ENCODE data around the gene SYK.

SYK gene

DNA sequence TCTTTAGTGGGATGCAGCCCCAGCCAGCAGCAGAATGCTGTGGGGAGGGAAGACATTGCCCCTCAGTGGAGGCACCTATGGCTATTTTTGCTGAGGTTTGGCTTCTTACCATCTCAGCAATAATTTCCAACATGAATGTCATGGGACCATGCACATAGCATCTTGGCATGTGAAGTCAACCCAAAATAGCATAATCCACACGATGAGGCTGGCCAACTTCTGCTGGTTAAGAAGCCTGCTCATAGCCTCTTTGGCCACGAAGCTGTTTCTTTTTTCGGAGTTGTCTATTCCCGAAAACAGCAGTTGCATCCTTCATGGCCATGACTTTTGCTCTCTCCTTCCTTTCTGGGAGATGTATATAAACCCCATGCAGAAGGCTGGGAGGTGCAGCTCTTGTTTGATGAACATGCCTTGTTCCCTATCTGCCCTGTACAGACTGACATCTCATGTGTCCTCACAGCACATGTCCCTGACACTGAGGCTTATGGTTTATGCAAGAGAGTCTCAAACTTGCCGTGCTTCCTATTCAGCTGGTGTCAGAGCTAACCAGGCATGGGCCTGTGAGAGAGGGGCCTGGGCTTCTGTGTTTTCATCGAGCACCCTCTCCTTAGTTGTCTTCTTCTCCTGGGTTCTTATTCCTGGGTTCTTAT lies 45.3 kb downstream of the SYK start:
- DNase-seq = no peak

DNA sequence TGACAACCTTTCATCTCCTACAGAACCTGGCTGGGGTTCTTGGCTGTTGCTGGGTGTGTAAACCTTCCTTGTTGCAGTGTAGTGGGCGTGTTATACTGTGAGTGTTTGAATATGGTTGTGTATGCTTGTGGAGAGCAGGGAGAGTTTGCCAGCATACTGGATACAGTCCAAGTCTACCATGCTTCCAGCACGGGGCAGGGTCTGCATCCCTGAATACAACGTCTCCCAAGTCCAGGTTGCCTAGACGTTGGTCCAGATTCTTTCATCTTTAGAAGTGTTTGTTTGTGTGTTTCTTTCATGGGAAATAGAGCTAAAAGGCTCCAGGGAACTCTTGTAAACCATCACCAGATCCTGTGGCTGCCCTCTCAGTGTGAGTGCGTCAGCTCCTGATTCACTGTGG lies 46.4 kb downstream of the SYK start:
- DNase-seq = no peak

DNA sequence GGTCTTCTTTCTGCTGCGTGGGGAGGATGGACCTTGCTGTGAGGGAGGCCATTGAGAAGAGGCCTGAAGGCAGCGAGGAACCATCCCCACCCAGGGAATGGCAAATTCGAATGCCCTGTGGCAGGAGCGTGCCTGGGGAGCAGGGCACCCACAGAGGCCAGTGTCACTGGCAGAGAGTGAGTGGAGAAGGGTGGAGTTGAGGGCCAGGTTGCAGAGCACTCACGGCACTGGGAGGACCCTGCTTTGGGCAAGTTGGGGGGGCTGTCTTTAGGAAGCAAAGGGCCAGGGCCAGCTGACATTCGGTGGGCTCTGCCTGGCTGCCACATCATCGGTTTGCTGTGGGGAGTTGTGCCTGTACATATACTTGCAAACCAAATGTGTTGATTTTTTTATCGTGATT lies 47.2 kb downstream of the SYK start:
- DNase-seq = no peak

DNA sequence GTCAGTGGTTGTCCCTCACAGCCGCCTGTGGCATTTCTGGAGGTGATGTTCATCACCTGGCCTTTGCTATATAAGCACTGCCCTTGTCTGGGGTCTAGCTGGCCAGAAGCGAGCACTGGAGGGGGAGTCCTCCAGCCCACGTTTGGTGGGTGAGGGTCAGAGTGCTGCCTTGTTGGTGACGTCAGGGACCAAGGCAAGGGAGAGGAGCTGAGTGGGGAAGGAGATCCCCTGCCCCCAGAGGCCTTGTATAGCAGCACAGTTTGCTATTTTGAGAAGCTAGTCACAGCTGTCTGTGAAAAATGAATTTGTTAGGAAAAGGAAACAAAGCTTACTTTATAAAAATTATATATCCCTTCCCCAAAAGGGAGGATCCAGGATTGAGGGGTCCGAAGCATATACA lies 49.8 kb downstream of the SYK start:
- no peak for DNase-seq

DNA sequence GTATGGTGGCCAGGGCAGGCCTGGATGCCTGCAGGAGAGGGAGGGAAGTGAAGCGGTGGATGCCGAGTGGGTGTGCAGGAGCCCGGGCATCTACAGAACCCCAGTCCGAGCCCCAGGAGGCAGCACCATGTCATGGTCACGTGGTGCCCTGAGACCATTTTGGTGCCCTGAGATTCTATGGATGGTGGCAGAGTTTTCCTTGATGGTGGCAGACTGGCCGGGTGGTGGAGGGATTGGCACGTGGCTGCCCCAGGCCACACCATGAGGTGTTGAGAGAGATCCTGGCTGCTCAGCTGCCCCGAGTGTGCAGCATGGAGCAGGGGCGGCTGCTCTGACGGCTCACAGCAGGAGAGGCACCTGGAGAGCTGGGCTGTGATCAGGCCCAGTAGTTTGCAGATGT lies 52.3 kb downstream of the SYK start:
- DNase-seq = no peak

DNA sequence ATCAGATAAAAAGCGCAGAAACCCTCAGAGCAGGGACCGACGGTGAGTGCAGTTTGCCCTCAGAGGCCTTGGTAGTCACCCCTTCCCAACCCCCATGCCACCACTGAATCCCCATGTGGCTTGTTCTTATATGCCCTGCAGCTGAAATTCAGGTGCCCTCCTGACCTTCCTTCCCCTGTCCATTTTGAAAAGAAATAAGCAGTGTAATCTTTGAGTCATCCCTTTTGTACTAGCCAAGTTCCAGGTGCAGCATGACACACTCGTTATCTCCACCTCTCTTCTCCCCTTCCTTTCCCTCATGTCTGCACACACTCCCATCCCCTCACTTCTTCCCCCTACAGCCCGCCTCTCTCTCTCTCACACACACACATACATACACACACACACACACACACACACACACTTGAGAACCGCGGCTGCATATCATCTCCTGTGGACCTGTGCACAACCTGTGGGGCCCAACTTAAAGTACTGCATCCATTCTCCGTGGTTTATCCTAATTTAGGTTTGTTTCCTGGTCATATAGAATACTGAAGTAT lies 53.1 kb downstream of the SYK start:
- no peak for DNase-seq

DNA sequence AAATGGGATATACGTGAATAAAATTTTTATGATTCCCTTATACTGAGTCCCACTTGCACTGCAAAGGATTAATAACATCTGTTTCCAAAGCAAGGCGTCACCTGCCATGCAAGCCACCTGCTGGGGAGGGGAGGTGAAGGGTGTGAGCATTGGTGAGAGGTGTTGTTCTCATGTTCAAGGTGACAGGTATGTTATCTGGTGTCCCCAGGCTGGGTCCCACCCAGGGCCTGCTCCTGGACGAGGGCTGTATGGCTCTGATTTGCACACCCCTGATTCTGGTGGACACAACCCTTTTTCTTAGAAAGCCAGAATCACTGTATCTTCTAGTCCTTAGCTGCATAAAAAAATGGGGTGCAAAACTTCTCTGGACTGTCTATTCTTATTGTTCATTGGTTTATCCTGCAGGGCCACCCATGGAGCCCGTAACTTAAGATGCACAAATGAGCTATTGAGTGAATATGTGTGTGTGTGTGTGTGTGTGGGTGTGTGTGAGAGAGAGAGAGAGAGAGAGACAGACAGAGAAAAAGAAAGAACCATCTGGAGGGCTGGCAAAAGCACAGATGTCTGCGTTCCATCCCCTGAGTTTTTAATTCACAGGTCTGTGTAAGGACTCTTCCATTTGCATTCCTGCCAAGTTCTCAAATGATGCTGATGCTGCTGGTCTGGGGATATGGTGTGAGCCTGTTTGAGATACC lies 53.7 kb downstream of the SYK start:
- peak in 6 of 56 donors; percentile 4 to 47 (median 15) for DNase-seq

DNA sequence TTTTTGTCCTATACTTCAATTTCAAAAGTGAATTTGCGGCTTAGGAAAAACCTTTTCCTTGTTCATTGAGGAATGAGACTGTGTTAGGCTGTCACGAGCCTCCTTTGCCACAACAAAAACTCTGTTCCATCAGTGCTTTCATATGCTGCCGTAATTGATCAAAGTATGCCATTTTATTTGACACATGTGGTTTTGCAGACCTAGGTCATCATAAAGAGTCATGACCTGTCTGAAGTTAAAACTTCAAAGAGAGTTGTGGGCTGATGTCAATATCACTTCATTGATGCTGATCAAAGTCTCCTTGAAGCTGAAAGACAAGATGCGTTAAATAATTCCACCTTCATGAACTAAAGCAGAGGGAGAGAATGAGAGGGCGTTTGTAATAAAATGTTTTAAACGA lies 55.5 kb downstream of the SYK start:
- no peak for DNase-seq

DNA sequence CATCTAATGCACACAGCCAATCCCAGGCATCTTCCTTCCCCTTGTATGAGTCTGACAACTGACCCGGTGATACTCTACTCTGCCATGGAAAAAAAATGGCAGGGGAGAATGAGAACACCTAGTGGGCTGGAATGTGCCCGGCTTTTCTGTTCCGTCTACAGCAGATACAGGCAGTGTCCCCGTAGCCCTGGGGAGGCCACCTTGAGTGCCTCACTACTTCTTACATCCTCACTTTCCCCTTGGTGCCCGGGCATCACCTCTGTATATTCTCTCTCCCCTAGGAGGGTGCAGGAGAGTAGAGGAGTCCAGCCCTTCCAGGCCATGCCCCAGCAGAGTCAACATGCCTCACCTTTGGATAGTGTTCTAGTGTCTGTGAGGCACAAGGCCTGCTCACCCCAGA lies 56.2 kb downstream of the SYK start:
- no peak for DNase-seq

DNA sequence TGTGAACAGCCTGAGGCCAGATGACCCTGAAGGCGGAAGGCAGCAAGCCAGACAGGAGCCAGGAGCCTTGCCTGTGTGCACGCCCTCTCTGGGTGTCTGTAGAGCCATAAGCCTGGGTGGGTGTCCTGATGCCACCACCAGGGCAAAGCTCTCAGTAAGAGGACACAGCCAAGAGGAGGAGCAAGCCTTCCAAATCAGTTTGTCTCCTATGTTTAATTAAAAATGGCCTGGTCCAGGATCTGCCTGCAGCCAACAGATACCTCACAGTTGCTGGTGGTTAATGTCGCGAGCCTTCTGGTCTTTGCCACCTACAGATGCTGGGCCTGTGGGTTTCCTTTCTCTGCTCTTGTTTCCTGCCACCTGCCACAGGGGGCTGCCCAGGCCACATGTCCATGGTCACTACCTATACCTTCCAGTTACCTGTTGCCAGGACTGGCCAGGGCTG lies 56.9 kb downstream of the SYK start:
- DNase-seq = no peak

DNA sequence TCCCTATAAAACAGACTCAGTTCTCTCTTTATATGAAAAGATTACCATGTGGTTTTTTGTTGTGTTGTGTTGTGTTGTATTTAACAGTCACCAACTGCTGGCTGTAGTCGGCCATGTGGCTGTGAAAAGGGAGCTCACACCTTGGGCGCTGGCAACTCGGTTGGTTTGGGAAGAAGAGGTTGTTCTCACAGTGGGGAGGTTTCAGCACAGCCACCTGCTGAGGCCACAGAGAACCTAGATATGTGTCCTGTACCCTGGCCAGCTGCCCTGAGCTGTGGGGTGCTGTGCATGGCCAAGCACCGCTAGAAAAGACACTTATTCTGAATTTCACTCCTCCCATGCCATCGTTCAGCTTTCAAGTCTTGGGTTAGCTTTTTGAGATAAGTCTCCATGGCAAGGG lies 58.8 kb downstream of the SYK start:
- no peak for DNase-seq

DNA sequence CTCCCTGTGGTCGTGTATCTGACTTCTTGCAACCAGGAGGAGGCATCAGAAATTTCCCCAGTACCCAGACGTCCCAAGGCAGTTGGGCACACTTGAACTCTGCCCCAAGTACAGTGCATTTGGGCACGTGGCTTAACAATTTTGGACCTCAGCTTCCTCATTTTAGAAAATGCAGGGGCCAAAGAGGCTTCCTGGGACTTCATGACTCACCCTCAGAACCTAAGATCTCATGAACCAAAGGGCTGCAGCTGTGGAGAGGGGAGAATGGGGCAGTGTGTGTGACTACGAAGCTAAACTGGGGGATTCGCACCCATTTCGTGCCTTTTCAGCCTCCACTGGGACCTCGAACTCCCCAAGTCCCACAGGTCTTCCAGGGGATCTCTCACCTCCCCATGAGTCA lies 59.2 kb downstream of the SYK start:
- DNase-seq = no peak

DNA sequence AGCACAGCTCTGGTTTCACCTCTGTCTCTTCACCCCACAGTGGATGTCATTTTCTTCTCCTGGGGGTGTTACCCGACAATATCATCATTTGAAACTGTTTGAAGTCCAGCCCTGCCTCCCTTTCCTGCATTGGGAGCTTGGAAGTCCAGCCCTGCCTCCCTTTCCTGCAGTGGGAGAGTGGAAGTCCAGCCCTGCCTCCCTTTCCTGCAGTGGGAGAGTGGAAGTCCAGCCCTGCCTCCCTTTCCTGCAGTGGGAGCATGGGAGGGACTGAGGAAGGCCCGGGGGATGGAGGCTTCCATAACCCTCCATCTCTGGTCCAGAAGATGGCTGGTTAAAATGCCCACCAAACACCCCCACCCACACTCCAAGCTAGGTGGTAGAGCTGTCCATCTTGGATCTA lies 59.8 kb downstream of the SYK start:
- DNase-seq = no peak

DNA sequence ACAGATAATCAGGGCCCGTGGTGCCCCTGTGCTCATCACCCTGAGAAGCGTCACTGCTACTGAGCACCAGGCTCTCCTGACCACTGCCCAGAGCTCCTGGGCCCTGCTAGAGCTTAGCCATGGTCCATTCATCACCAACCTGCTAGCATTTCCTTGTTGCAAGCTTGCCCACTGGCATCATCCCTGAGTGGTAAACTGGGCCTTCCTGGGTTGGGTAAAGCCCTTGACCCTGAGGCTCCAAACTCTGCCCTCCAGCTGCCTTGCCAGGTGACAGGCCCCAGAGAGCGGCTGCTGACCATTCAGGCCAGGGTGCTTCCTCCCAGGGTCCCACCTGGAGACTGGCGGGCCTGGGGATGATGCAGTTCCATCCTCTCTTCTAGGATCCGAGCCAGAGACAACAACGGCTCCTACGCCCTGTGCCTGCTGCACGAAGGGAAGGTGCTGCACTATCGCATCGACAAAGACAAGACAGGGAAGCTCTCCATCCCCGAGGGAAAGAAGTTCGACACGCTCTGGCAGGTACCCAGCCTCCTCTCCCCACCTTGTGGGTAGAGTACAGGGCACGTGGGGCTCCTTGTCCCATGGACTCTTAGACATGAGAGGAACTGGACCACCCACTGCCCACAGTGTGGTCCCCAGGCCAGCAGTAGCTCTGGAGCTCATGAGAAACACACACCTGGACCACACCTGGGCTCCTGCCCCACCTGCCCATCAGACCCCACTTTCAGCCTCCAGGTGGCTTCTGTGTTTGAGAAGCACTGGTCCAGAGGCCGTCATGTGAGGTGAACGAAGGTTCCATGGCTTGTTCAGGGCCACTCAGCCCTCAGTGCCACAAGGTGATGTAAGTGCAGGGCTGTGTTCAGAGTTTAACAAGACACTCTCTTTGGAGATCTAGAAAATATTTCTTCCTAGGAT lies 60.5 kb downstream of the SYK start:
- DNase-seq = no peak

DNA sequence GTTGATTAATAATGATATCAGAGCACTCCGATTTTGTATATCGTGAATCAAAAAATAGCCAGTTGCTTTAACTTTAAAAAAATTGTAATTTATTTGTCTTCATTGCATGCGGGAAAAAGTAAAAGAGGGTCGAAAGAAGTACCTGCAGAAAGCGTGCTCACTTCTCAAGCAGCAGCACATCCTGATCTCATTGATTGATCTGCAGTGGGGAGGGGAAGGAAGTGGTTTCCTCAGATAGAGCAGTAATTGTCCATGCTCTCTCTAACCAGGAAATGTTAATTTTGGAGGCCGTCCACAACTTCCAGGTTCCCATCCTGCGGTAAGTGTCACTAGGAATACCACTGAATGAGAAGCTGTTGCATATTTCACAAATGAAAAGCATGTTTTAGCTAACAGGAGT lies 63.2 kb downstream of the SYK start:
- DNase-seq = no peak

DNA sequence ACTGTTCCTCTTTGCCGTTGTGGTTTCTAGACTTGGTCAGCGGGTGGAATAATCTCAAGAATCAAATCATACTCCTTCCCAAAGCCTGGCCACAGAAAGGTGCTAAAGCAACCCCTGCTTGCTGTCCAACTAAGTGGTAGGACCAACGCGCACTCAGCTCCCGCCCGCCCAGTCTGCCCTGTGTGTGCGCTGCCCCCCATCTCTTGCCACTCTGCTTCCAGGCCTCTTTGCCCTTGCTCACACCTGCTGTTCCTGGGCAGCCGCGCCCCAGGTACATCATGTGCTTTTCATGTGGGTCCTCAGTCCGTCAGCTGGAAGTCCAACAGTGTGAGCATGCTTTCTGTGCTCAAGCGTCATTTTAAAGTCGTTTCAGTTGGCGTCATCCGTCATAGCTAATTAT lies 65.5 kb downstream of the SYK start:
- DNase-seq = no peak

DNA sequence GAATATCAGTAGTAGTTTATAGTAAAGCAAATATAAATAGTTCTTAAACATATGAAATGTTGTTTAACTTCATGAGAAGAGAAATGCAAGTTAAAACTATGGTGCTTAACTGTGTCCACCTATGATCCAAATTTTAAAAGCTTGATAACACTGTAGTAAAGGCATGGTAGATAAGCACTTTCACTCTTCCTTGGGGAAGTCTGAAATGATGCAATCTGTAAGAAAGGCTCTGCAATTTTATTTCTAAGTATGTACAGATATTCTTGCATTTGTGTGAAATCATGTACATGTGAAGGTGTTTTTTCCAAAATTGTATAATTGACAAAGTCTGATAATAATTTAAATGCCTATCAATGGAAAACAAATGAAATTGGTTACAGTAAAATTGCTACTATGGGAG lies 66.9 kb downstream of the SYK start:
- DNase-seq = no peak

DNA sequence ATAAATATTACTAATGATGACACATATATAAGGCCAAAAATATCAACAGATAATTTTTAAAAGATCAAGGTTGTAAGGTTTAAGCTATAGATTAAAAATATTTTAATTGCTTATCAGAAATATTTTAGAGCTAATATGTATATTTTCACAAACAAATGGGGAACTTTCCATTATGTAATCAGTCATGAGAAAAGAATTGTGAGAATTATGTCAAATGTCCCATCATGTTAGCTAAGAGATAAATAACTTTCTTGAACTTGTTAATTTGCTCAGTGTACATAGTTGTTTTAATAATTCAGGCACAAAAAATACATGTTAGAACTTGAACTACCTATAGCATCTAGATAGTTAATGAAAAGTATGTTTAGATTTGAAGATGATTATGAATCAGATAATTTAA lies 67.7 kb downstream of the SYK start:
- DNase-seq = no peak

DNA sequence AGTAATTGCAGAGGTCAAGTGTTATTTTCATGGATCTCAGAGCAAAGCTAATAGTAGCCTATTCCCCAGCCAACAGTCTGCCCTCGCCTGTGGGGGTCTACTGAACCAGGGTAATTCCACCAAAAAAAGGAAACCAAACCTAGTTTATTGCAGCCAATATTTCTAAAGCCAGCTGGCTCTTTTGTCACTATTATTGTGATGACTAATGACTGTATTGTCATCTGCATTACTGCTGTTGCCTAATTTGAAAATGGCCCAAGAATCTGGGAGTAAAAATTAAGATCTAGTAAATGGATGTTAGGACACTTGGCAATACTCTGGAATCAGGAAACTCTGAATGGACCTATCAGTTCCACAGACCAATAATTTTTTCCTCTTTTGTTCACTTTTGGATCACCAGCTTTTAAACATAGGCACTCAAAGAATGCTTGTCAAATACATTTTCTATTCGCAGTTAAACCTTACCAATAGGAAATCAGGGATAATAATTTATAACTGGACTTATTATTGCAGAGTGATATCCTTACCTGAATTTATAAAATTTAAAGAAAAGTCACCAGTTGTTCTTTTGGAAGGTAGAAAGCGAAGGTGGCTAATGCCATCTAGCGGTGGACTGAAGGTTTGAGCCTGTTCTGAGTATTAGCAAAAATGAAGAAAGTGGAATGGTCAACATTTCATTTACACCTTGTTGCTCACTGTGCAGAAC lies 69.2 kb downstream of the SYK start:
- peak in 8 of 56 donors; percentile 1 to 51 (median 8) for DNase-seq

DNA sequence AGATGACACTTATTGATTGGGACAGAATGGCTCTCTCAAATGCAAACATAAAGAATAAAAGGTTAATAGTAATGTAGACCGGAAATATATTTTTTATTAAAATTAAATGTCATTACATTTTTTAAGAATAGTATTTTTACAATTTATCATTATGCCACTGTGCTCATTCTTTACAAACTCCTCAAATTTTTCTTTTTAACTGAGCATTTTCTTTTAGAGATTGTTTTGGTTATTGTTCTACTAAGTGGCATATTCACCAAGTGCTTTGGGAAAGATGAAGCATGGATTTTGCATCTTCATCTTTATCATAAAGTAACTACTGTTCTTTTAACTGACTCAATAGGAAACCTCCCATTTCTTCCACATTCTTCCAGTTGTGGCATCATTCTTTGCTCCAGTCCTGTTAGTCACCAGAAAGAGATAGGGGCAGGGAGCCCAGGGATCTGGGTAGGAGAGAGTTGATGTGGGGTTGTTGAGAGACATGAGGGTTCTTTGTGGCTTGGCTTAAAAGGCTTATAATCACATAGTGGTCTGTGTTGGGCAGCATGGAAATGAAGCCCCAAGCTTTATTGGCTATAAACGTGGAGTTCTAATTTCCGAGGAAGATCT lies 69.8 kb downstream of the SYK start:
- no peak for DNase-seq

DNA sequence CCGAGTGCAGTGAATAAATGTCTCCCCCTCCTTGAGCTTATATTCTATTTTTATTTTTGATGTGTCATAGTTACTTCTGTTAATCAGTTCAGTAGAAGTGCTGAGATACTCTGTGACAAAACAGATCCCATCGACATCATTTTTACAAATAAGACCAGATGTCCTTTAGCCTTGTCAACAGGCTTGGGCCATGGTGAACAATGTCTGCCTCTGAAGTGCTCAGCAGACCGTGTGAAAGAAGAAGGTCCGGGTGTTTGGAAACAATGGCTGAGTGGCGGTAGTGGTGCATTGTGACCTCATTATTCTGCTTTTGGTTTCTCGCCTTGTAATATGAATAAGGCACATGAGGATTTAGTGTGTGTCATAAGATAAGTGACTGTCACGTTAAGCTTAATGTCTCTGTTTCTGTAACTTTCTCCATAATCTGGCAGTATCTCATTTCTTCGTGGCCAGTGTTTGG lies 71.2 kb downstream of the SYK start:
- no peak for DNase-seq
